GM23338 (cell line): Measurements from ENCODE around the gene CENPP. TPM values are rescaled to one million over a fixed set of nuclear protein-coding genes. Genes with fewer than 3 reads are reported as not detected.

Source experiments
- ATAC-seq: fragments of 200-7000 bp; cut with Tn5 transposase; 3 replicates; pipeline ENCODE4 v1.9.1; 2020
- DNase-seq: peaks from one replicate; pipeline ENCODE4 v3.0.0-alpha.2; 2015; ENCODE audit warnings: low spot score
- H2AFZ ChIP-seq: fragments of 200-600 bp; sonication (generic); 2 replicates; pipeline ENCODE4 v1.8.0; 2016; ENCODE audit warnings: antibody characterized with exemption, mild to moderate bottlenecking, moderate library complexity
- H3F3A ChIP-seq: fragments of 200-600 bp; sonication (generic); replicated peaks from 2 replicates; pipeline ENCODE4 v1.8.0; 2017; ENCODE audit warnings: antibody characterized with exemption, mixed run types, low read depth
- H3K27ac ChIP-seq: fragments of 200-600 bp; sonication (generic); 2 replicates; pipeline ENCODE4 v1.6.1; 2016; ENCODE audit warnings: low read depth
- H3K27me3 ChIP-seq: fragments of 200-600 bp; sonication (generic); 2 replicates; pipeline ENCODE4 v1.8.0; 2016; ENCODE audit warnings: mild to moderate bottlenecking, mixed run types, moderate library complexity; ENCODE audit not compliant: insufficient read depth
- H3K36me3 ChIP-seq: fragments of 200-600 bp; sonication (generic); 2 replicates; pipeline ENCODE4 v1.8.0; 2016; ENCODE audit warnings: mild to moderate bottlenecking; ENCODE audit not compliant: insufficient read depth
- H3K4me1 ChIP-seq: fragments of 200-600 bp; sonication (generic); 2 replicates; pipeline ENCODE4 v1.8.0; 2016; ENCODE audit warnings: mild to moderate bottlenecking, moderate library complexity; ENCODE audit not compliant: insufficient read depth
- H3K4me2 ChIP-seq: fragments of 200-600 bp; sonication (generic); 2 replicates; pipeline ENCODE4 v1.7.1; 2017; ENCODE audit warnings: mixed run types
- H3K4me3 ChIP-seq: fragments of 200-600 bp; sonication (generic); 2 replicates; pipeline ENCODE4 v1.6.1; 2016; ENCODE audit warnings: mixed run types
- H3K79me2 ChIP-seq: fragments of 200-600 bp; sonication (generic); replicated peaks from 2 replicates; pipeline ENCODE4 v1.8.0; 2017; ENCODE audit warnings: mild to moderate bottlenecking; ENCODE audit not compliant: insufficient read depth
- H3K9me2 ChIP-seq: fragments of 200-600 bp; sonication (generic); 2 replicates; pipeline ENCODE4 v1.8.0; 2017; ENCODE audit not compliant: insufficient read depth
- H4K20me1 ChIP-seq: fragments of 200-600 bp; sonication (generic); replicated peaks from 2 replicates; pipeline ENCODE4 v1.8.0; 2017; ENCODE audit warnings: mild to moderate bottlenecking; ENCODE audit not compliant: insufficient read depth
- H3K27ac Mint-ChIP-seq: 2 replicates; pipeline ENCODE4 v1.8.0; 2020; ENCODE audit warnings: inconsistent platforms, mild to moderate bottlenecking, moderate library complexity, mixed read lengths
- H3K27me3 Mint-ChIP-seq: 3 replicates; pipeline ENCODE4 v1.8.0; 2022; ENCODE audit warnings: low read depth, mild to moderate bottlenecking, moderate library complexity, mixed read lengths, inconsistent platforms; ENCODE audit not compliant: insufficient read depth, poor library complexity
- H3K36me3 Mint-ChIP-seq: 3 replicates; pipeline ENCODE4 v1.8.0; 2021; ENCODE audit warnings: low read depth, mild to moderate bottlenecking, inconsistent platforms, moderate library complexity, mixed read lengths
- H3K4me1 Mint-ChIP-seq: 3 replicates; pipeline ENCODE4 v1.8.0; 2020; ENCODE audit warnings: mild to moderate bottlenecking, inconsistent platforms, mixed read lengths
- H3K4me3 Mint-ChIP-seq: 3 replicates; pipeline ENCODE4 v1.8.0; 2021; ENCODE audit warnings: moderate library complexity, mild to moderate bottlenecking, inconsistent platforms, mixed read lengths
- H3K9me3 Mint-ChIP-seq: 3 replicates; pipeline ENCODE4 v1.8.0; 2020; ENCODE audit warnings: moderate library complexity, mild to moderate bottlenecking, inconsistent platforms, mixed read lengths
- CREB1 ChIP-seq: fragments of 250-450 bp; sonication (Bioruptor Pico); IDR thresholded peaks from 2 replicates; pipeline ENCODE4 v1.5.0; 2020; ENCODE audit warnings: low read depth, mild to moderate bottlenecking, moderate library complexity
- CTCF ChIP-seq, 2 experiments: fragments of 200-600 bp in 1 of 2; sonication (generic) in 1 of 2; conservative IDR thresholded peaks; 2 replicates each; pipeline versions ENCODE4 v1.5.1 to v1.6.1; 2016 to 2017; ENCODE audit warnings: antibody characterized with exemption in 2 of 2, low read depth in 2 of 2, mild to moderate bottlenecking in 2 of 2, moderate library complexity in 1 of 2
- JUNB ChIP-seq: IDR thresholded peaks from one replicate; pipeline ENCODE4 v1.6.1; 2016; ENCODE audit warnings: antibody characterized with exemption; ENCODE audit not compliant: unreplicated experiment
- NANOG ChIP-seq: IDR thresholded peaks from 2 replicates; pipeline ENCODE4 v1.6.1; 2016; ENCODE audit warnings: antibody characterized with exemption, borderline replicate concordance
- POLR2AphosphoS5 ChIP-seq: IDR thresholded peaks from 2 replicates; pipeline ENCODE4 v1.6.1; 2016; ENCODE audit warnings: antibody characterized with exemption, low read depth
- REST ChIP-seq: IDR thresholded peaks from one replicate; pipeline ENCODE4 v1.6.1; 2018; ENCODE audit warnings: antibody characterized with exemption; ENCODE audit not compliant: unreplicated experiment
- ZNF114 ChIP-seq: fragments of 250-450 bp; sonication (Bioruptor Pico); IDR thresholded peaks from 2 replicates; pipeline ENCODE4 v1.5.0; 2020; ENCODE audit warnings: mild to moderate bottlenecking, moderate library complexity
- ZNF331 ChIP-seq: fragments of 250-450 bp; sonication (Bioruptor Pico); IDR thresholded peaks from 2 replicates; pipeline ENCODE4 v1.5.0; 2020; ENCODE audit warnings: low read depth, mild to moderate bottlenecking, moderate library complexity
- polyA plus RNA-seq: library from polyadenylated mRNA; unstranded; fragments of >200 nt; fragmentation: Nextera tagmentation; extraction: Ambion mirVana; gene quantifications from 2 replicates; pipeline ENCODE4 v1.2.1, GENCODE V29; 2016
- total RNA-seq: library from RNA; depleted of rRNA; stranded (reverse); fragments of >200 nt; shearing (Covaris generic); gene quantifications from 2 replicates; pipeline ENCODE4 v1.2.3, GENCODE V29; 2014

The CENPP gene
- total and polyA plus RNA-seq, 2 experiments from 2014 or later: 11.0 to 12.6 TPM

- no peak overlapping the region for H3K4me3 Mint-ChIP-seq
- TF ChIP-seq JUNB (no peak), CREB1 (CRISPR knock-in tag) (no peak), NANOG (no peak), CTCF (conservative IDR thresholded peaks at IDR 0.05; ENCODE audit: low read depth in 2 of 2) (no peak), POLR2AphosphoS5 (no peak), ZNF114 (CRISPR knock-in tag) (no peak)
- Histone ChIP-seq H3K36me3 (peaks cover 23% of the 10 kb centered on the region), H3K9me2 (no peaks in the 10 kb centered on the region), H3K4me2 (no peak overlapping the region), H3K4me1 (no peaks in the 10 kb centered on the region), H3K27me3 (no peaks in the 10 kb centered on the region), H3K27ac (no peak overlapping the region), H4K20me1 (no peaks in the 10 kb centered on the region), H3K79me2 (no peaks in the 10 kb centered on the region), H2AFZ (no peak overlapping the region), H3F3A (no peaks in the 10 kb centered on the region), H3K4me3 (no peak overlapping the region)
- no peak for ATAC-seq
- peaks cover 44% of the 10 kb centered on the region for H3K36me3 Mint-ChIP-seq
- H3K27me3 Mint-ChIP-seq: peaks cover 3% of the 10 kb centered on the region
- peaks cover 9% of the 10 kb centered on the region; the same call in 2 of the 3 replicates for H3K4me1 Mint-ChIP-seq
- H3K27ac Mint-ChIP-seq: no peak overlapping the region
- DNase-seq: no peak
- peaks cover 8% of the 10 kb centered on the region for H3K9me3 Mint-ChIP-seq
These were observed 17.2 kb downstream of the CENPP start for GRCh38 chr9:92342825-92343488.

- no peaks in the 10 kb centered on the region for H3K79me2 ChIP-seq
- H3K4me3 Mint-ChIP-seq: no peak overlapping the region
- DNase-seq (no peak), ATAC-seq (no peak)
- no peaks in the 10 kb centered on the region for H3K9me2 ChIP-seq
- H3K4me1 Mint-ChIP-seq: peaks cover 9% of the 10 kb centered on the region; the same call in 2 of the 3 replicates
- peaks cover 8% of the 10 kb centered on the region for H3K9me3 Mint-ChIP-seq
- no peaks in the 10 kb centered on the region for H4K20me1 ChIP-seq
- no peak overlapping the region for H3K4me2 ChIP-seq
- TF ChIP-seq POLR2AphosphoS5: no peak
- no peak for TF ChIP-seq ZNF331 (CRISPR knock-in tag)
- no peak for TF ChIP-seq JUNB
- TF ChIP-seq REST: no peak
- no peak for TF ChIP-seq CREB1 (CRISPR knock-in tag)
- no peak overlapping the region for H2AFZ ChIP-seq
- H3F3A ChIP-seq: no peaks in the 10 kb centered on the region
- H3K4me1 ChIP-seq: no peaks in the 10 kb centered on the region
- no peak overlapping the region for H3K27ac ChIP-seq
- no peaks in the 10 kb centered on the region for H3K27me3 ChIP-seq
- peaks cover 23% of the 10 kb centered on the region for H3K36me3 Mint-ChIP-seq
- peaks cover 3% of the 10 kb centered on the region for H3K27me3 Mint-ChIP-seq
- peaks cover 5% of the 10 kb centered on the region for H3K36me3 ChIP-seq
- no peak overlapping the region for H3K4me3 ChIP-seq
- no peak overlapping the region for H3K27ac Mint-ChIP-seq
These were observed 19.8 kb downstream of the CENPP start for GRCh38 chr9:92345582-92345981.
